GM12878 (cell line): Measurements from ENCODE around the gene ARHGAP26.

Experiments used
- BHLHE40 ChIP-seq, 2 experiments: fragments of 450-650 bp in 1 of 2; IDR thresholded peaks; 2 replicates each; pipeline ENCODE4 v1.6.1; 2011 to 2017; ENCODE audit warnings: low read depth in 2 of 2, borderline replicate concordance in 1 of 2, improper control_type of control experiment in 1 of 2, low read length in 1 of 2, mild to moderate bottlenecking in 1 of 2
- BRCA1 ChIP-seq: IDR thresholded peaks from 2 replicates; pipeline ENCODE4 v1.6.1; 2011; ENCODE audit warnings: low read depth, low read length, improper control_type of control experiment
- CREB1 ChIP-seq: IDR thresholded peaks from 2 replicates; pipeline ENCODE4 v1.6.1; 2012; ENCODE audit warnings: low read depth, mild to moderate bottlenecking, inconsistent platforms
- ETV6 ChIP-seq, 2 experiments: fragments of 450-650 bp in 1 of 2; IDR thresholded peaks in 1 of 2; conservative IDR thresholded peaks in 1 of 2; 2 replicates each; pipeline ENCODE4 v1.6.1; 2014; ENCODE audit warnings: antibody characterized with exemption in 1 of 2, borderline replicate concordance in 1 of 2, low read depth in 1 of 2, mild to moderate bottlenecking in 1 of 2, moderate library complexity in 1 of 2
- EZH2 ChIP-seq: IDR thresholded peaks from 2 replicates; pipeline ENCODE4 v1.6.1; 2012; ENCODE audit warnings: low read depth, mild to moderate bottlenecking, control low read depth, inconsistent platforms, low read length, borderline replicate concordance; ENCODE audit not compliant: control insufficient read depth
- HDGF ChIP-seq: fragments of 450-650 bp; IDR thresholded peaks from 2 replicates; pipeline ENCODE4 v1.6.1; 2016; ENCODE audit warnings: antibody characterized with exemption
- POLR2A ChIP-seq: IDR thresholded peaks from 2 replicates; pipeline ENCODE4 v1.6.1; 2011; ENCODE audit warnings: low read depth, mild to moderate bottlenecking, low read length
- SMC3 ChIP-seq: IDR thresholded peaks from 2 replicates; pipeline ENCODE4 v1.6.1; 2011; ENCODE audit warnings: low read length, improper control_type of control experiment, borderline replicate concordance
- YY1 ChIP-seq: IDR thresholded peaks from 2 replicates; pipeline ENCODE4 v1.6.1; 2011; ENCODE audit warnings: low read depth, mild to moderate bottlenecking, low read length
- ZNF24 ChIP-seq: fragments of 450-650 bp; IDR thresholded peaks from 2 replicates; pipeline ENCODE4 v1.6.1; 2017; ENCODE audit warnings: antibody characterized with exemption, mild to moderate bottlenecking
- TF ChIP-seq, protein P1 (sequence below), 3 experiments: IDR thresholded peaks in 2 of 3; conservative IDR thresholded peaks in 1 of 3; 2 replicates each; pipeline ENCODE4 v1.5.1; 2011; ENCODE audit warnings: low read depth in 3 of 3, low read length in 3 of 3, mild to moderate bottlenecking in 3 of 3, control low read depth in 2 of 3, moderate library complexity in 2 of 3, inconsistent platforms in 1 of 3, mixed read lengths in 1 of 3; ENCODE audit not compliant: control insufficient read depth in 2 of 3, insufficient read depth in 1 of 3; ENCODE audit errors: extremely low read depth in 1 of 3
- TF ChIP-seq, protein P2 (sequence below): fragments of 150-350 bp; IDR thresholded peaks from 2 replicates; pipeline ENCODE4 v1.6.1; 2016; ENCODE audit warnings: low read depth, low read length
- TF ChIP-seq, protein P3 (sequence below): IDR thresholded peaks from 2 replicates; pipeline ENCODE4 v1.6.1; 2011; ENCODE audit warnings: low read depth, mild to moderate bottlenecking, low read length, moderate library complexity, borderline replicate concordance; ENCODE audit errors: extremely low read depth

DNA sequence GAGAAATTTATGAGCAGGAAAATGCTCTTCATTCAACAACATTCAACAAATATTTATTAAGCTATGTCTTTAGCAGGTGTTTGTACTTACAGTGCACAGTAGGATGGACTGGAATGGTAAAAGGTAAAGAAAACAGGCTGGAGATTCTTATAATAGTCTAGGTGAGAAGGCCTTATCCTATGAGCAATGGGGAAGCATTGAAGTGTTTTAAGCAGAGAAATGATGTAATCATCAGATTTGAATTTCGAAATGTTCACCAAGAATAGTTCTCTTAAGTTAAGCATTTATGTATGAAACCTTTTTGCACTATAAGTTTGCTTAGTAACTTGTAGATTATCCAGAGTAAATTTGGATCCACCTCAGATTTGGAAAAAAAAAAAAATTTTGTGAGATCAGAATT, 424.0 kb downstream of the ARHGAP26 start:
- no peak for TF ChIP-seq BRCA1
- TF ChIP-seq HDGF: no peak
- no peak for TF ChIP-seq BHLHE40 (IDR thresholded peaks at IDR 0.05; ENCODE audit: borderline replicate concordance in 1 of 2, low read depth in 2 of 2, low read length in 1 of 2)
- TF ChIP-seq ZNF24: no peak
- TF ChIP-seq SMC3: no peak
- TF ChIP-seq, protein P1, sequence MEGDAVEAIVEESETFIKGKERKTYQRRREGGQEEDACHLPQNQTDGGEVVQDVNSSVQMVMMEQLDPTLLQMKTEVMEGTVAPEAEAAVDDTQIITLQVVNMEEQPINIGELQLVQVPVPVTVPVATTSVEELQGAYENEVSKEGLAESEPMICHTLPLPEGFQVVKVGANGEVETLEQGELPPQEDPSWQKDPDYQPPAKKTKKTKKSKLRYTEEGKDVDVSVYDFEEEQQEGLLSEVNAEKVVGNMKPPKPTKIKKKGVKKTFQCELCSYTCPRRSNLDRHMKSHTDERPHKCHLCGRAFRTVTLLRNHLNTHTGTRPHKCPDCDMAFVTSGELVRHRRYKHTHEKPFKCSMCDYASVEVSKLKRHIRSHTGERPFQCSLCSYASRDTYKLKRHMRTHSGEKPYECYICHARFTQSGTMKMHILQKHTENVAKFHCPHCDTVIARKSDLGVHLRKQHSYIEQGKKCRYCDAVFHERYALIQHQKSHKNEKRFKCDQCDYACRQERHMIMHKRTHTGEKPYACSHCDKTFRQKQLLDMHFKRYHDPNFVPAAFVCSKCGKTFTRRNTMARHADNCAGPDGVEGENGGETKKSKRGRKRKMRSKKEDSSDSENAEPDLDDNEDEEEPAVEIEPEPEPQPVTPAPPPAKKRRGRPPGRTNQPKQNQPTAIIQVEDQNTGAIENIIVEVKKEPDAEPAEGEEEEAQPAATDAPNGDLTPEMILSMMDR (IDR thresholded peaks at IDR 0.05 in 2 of 3, conservative IDR thresholded peaks at IDR 0.05 in 1 of 3; ENCODE audit: control insufficient read depth in 2 of 3, extremely low read depth in 1 of 3, insufficient read depth in 1 of 3, low read depth in 3 of 3, low read length in 3 of 3): no peak
- TF ChIP-seq YY1: no peak
- no peak for TF ChIP-seq POLR2A
- TF ChIP-seq, protein P2, sequence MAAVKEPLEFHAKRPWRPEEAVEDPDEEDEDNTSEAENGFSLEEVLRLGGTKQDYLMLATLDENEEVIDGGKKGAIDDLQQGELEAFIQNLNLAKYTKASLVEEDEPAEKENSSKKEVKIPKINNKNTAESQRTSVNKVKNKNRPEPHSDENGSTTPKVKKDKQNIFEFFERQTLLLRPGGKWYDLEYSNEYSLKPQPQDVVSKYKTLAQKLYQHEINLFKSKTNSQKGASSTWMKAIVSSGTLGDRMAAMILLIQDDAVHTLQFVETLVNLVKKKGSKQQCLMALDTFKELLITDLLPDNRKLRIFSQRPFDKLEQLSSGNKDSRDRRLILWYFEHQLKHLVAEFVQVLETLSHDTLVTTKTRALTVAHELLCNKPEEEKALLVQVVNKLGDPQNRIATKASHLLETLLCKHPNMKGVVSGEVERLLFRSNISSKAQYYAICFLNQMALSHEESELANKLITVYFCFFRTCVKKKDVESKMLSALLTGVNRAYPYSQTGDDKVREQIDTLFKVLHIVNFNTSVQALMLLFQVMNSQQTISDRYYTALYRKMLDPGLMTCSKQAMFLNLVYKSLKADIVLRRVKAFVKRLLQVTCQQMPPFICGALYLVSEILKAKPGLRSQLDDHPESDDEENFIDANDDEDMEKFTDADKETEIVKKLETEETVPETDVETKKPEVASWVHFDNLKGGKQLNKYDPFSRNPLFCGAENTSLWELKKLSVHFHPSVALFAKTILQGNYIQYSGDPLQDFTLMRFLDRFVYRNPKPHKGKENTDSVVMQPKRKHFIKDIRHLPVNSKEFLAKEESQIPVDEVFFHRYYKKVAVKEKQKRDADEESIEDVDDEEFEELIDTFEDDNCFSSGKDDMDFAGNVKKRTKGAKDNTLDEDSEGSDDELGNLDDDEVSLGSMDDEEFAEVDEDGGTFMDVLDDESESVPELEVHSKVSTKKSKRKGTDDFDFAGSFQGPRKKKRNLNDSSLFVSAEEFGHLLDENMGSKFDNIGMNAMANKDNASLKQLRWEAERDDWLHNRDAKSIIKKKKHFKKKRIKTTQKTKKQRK: no peak
- no peak for TF ChIP-seq EZH2
- TF ChIP-seq, protein P3, sequence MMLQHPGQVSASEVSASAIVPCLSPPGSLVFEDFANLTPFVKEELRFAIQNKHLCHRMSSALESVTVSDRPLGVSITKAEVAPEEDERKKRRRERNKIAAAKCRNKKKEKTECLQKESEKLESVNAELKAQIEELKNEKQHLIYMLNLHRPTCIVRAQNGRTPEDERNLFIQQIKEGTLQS: no peak
- no peak for TF ChIP-seq ETV6 (conservative IDR thresholded peaks at IDR 0.05 in 1 of 2, IDR thresholded peaks at IDR 0.05 in 1 of 2; ENCODE audit: borderline replicate concordance in 1 of 2, low read depth in 1 of 2)
- no peak for TF ChIP-seq CREB1
